Neural progenitor cell (in vitro differentiated cells): ENCODE results near the gene GBP1. TPM values are rescaled to one million over a fixed set of nuclear protein-coding genes. Genes with fewer than 3 reads are reported as not detected.

Source experiments
- DNase-seq: peaks from one replicate; pipeline ENCODE4 v3.0.0-alpha.2; 2016; ENCODE audit warnings: low spot score
- H2AFZ ChIP-seq: fragments of 200-600 bp; sonication (generic); replicated peaks from 2 replicates; pipeline ENCODE4 v1.6.1; 2016; ENCODE audit warnings: antibody characterized with exemption
- H3F3A ChIP-seq: fragments of 200-600 bp; sonication (generic); 2 replicates; pipeline ENCODE4 v1.6.1; 2016; ENCODE audit warnings: antibody characterized with exemption, low read depth
- H3K27ac ChIP-seq: fragments of 200-600 bp; sonication (generic); 2 replicates; pipeline ENCODE4 v1.5.1; 2016; ENCODE audit warnings: mild to moderate bottlenecking
- H3K27me3 ChIP-seq: fragments of 200-600 bp; sonication (generic); 2 replicates; pipeline ENCODE4 v1.6.1; 2016; ENCODE audit warnings: mild to moderate bottlenecking, moderate library complexity
- H3K36me3 ChIP-seq: fragments of 200-600 bp; sonication (generic); 2 replicates; pipeline ENCODE4 v1.5.1; 2016
- H3K4me1 ChIP-seq: fragments of 200-600 bp; sonication (generic); 2 replicates; pipeline ENCODE4 v1.6.1; 2016; ENCODE audit warnings: mixed run types
- H3K4me2 ChIP-seq: fragments of 200-600 bp; sonication (generic); 2 replicates; pipeline ENCODE4 v1.6.1; 2016
- H3K4me3 ChIP-seq: fragments of 200-600 bp; sonication (generic); 2 replicates; pipeline ENCODE4 v1.5.1; 2016
- H3K79me2 ChIP-seq: fragments of 200-600 bp; sonication (generic); 2 replicates; pipeline ENCODE4 v1.6.1; 2016; ENCODE audit warnings: low read depth
- H3K9ac ChIP-seq: fragments of 200-600 bp; sonication (generic); 2 replicates; pipeline ENCODE4 v1.6.1; 2016
- H3K9me3 ChIP-seq: fragments of 200-600 bp; sonication (generic); 2 replicates; pipeline ENCODE4 v1.5.1; 2016; ENCODE audit warnings: low read depth
- H4K20me1 ChIP-seq: fragments of 200-600 bp; sonication (generic); 2 replicates; pipeline ENCODE4 v1.6.1; 2016; ENCODE audit warnings: low read depth
- H3K27ac Mint-ChIP-seq: 3 replicates; pipeline ENCODE4 v1.8.0; 2021; ENCODE audit warnings: mixed read lengths
- H3K27me3 Mint-ChIP-seq: 2 replicates; pipeline ENCODE4 v1.8.0; 2022; ENCODE audit warnings: low read depth, mild to moderate bottlenecking, inconsistent platforms, moderate library complexity, mixed read lengths; ENCODE audit not compliant: insufficient read depth
- H3K36me3 Mint-ChIP-seq: 3 replicates; pipeline ENCODE4 v1.8.0; 2021; ENCODE audit warnings: mixed read lengths
- H3K4me1 Mint-ChIP-seq: 3 replicates; pipeline ENCODE4 v1.8.0; 2021; ENCODE audit warnings: mixed read lengths
- H3K4me3 Mint-ChIP-seq: 3 replicates; pipeline ENCODE4 v1.8.0; 2021; ENCODE audit warnings: mild to moderate bottlenecking, moderate library complexity, mixed read lengths
- H3K9me3 Mint-ChIP-seq: 3 replicates; pipeline ENCODE4 v1.8.0; 2020; ENCODE audit warnings: mixed read lengths
- CTCF ChIP-seq: fragments of 200-600 bp; sonication (generic); IDR thresholded peaks from 2 replicates; pipeline ENCODE4 v1.5.1; 2017; ENCODE audit warnings: antibody characterized with exemption, mild to moderate bottlenecking
- EZH2 ChIP-seq: fragments of 200-600 bp; sonication (generic); IDR thresholded peaks from 2 replicates; pipeline ENCODE4 v1.6.1; 2017; ENCODE audit warnings: antibody characterized with exemption, mild to moderate bottlenecking, moderate library complexity
- EZH2phosphoT487 ChIP-seq: fragments of 200-600 bp; sonication (generic); IDR thresholded peaks from 2 replicates; pipeline ENCODE4 v1.6.1; 2017; ENCODE audit warnings: antibody characterized with exemption
- total RNA-seq: library from RNA; depleted of rRNA; stranded (reverse); fragments of >200 nt; gene quantifications from 2 replicates; pipeline ENCODE4 v1.2.3, GENCODE V29; 2015; ENCODE audit warnings: low replicate concordance

GBP1 gene
- total RNA-seq, 1 donor from 2014 or later = not detected

GRCh38 chr1:89043940-89044339, 21.1 kb downstream of the GBP1 start:
- Histone ChIP-seq H3K4me2 (no peak overlapping the region), H3K9me3 (no peaks in the 10 kb centered on the region)
- H3K9me3 Mint-ChIP-seq = peaks cover 2% of the 10 kb centered on the region

GRCh38 chr1:89042491-89042890, 22.5 kb downstream of the GBP1 start:
- Histone ChIP-seq H2AFZ (no peak overlapping the region), H3K4me1 (no peaks in the 10 kb centered on the region), H3K9ac (no peak overlapping the region), H4K20me1 (no peaks in the 10 kb centered on the region), H3F3A (no peaks in the 10 kb centered on the region), H3K79me2 (no peaks in the 10 kb centered on the region), H3K9me3 (no peaks in the 10 kb centered on the region), H3K4me2 (no peak overlapping the region), H3K36me3 (no peaks in the 10 kb centered on the region), H3K27me3 (no peaks in the 10 kb centered on the region), H3K4me3 (no peak overlapping the region), H3K27ac (no peak overlapping the region)
- Mint-ChIP-seq H3K9me3 (peaks cover 2% of the 10 kb centered on the region), H3K4me1 (no peaks in the 10 kb centered on the region), H3K4me3 (no peak overlapping the region), H3K27me3 (no peaks in the 10 kb centered on the region), H3K36me3 (no peaks in the 10 kb centered on the region), H3K27ac (no peak overlapping the region)
- TF ChIP-seq EZH2phosphoT487 (no peak), CTCF (no peak), EZH2 (no peak)
- DNase-seq = no peak

More at GRCh38 chr1:89043940-89044339, 21.1 kb downstream of the GBP1 start:
- TF ChIP-seq EZH2 (no peak), EZH2phosphoT487 (no peak), CTCF (no peak)
- H3K36me3 ChIP-seq = no peaks in the 10 kb centered on the region
- no peak overlapping the region for H3K9ac ChIP-seq
- no peaks in the 10 kb centered on the region for H3K27me3 ChIP-seq
- H3K4me1 ChIP-seq = no peaks in the 10 kb centered on the region
- Mint-ChIP-seq H3K4me3 (no peak overlapping the region), H3K36me3 (no peaks in the 10 kb centered on the region), H3K27ac (no peak overlapping the region), H3K4me1 (no peaks in the 10 kb centered on the region), H3K27me3 (no peaks in the 10 kb centered on the region)
- no peaks in the 10 kb centered on the region for H3F3A ChIP-seq
- no peaks in the 10 kb centered on the region for H4K20me1 ChIP-seq
- no peak overlapping the region for H3K27ac ChIP-seq
- H3K79me2 ChIP-seq = no peaks in the 10 kb centered on the region
- no peak overlapping the region for H3K4me3 ChIP-seq
- no peak for DNase-seq
- H2AFZ ChIP-seq = no peak overlapping the region

GRCh38 chr1:89041721-89042120, 23.3 kb downstream of the GBP1 start:
- H3K27me3 ChIP-seq = no peaks in the 10 kb centered on the region
- Mint-ChIP-seq H3K9me3 (peaks cover 2% of the 10 kb centered on the region), H3K4me1 (no peaks in the 10 kb centered on the region), H3K4me3 (no peak overlapping the region), H3K36me3 (no peaks in the 10 kb centered on the region), H3K27me3 (no peaks in the 10 kb centered on the region), H3K27ac (no peak overlapping the region)
- no peak overlapping the region for H2AFZ ChIP-seq
- H3K4me2 ChIP-seq = no peak overlapping the region
- H3K4me1 ChIP-seq = no peaks in the 10 kb centered on the region
- no peak for TF ChIP-seq EZH2
- no peak for TF ChIP-seq EZH2phosphoT487
- no peak for DNase-seq
- no peaks in the 10 kb centered on the region for H3F3A ChIP-seq
- H3K79me2 ChIP-seq = no peaks in the 10 kb centered on the region
- no peaks in the 10 kb centered on the region for H4K20me1 ChIP-seq
- H3K4me3 ChIP-seq = no peak overlapping the region
- H3K9ac ChIP-seq = no peak overlapping the region
- H3K9me3 ChIP-seq = no peaks in the 10 kb centered on the region
- H3K36me3 ChIP-seq = no peaks in the 10 kb centered on the region
- H3K27ac ChIP-seq = no peak overlapping the region

GRCh38 chr1:89041119-89041641, 23.8 kb downstream of the GBP1 start:
- no peaks in the 10 kb centered on the region for H4K20me1 ChIP-seq
- no peak overlapping the region for H3K4me3 Mint-ChIP-seq
- H3K4me3 ChIP-seq = no peak overlapping the region
- H3F3A ChIP-seq = no peaks in the 10 kb centered on the region
- H3K4me1 Mint-ChIP-seq = no peaks in the 10 kb centered on the region
- H3K4me2 ChIP-seq = no peak overlapping the region
- TF ChIP-seq EZH2phosphoT487 (no peak), EZH2 (no peak), CTCF (no peak)
- no peaks in the 10 kb centered on the region for H3K27me3 Mint-ChIP-seq
- H3K9ac ChIP-seq = no peak overlapping the region
- H3K27ac ChIP-seq = no peak overlapping the region
- H3K36me3 Mint-ChIP-seq = no peaks in the 10 kb centered on the region
- no peaks in the 10 kb centered on the region for H3K9me3 ChIP-seq
- no peaks in the 10 kb centered on the region for H3K79me2 ChIP-seq
- H3K9me3 Mint-ChIP-seq = peaks cover 2% of the 10 kb centered on the region
- H2AFZ ChIP-seq = no peak overlapping the region
- no peaks in the 10 kb centered on the region for H3K4me1 ChIP-seq
- H3K36me3 ChIP-seq = no peaks in the 10 kb centered on the region
- DNase-seq = no peak
- no peak overlapping the region for H3K27ac Mint-ChIP-seq
- no peaks in the 10 kb centered on the region for H3K27me3 ChIP-seq
